NCI-H526 (cell line): ENCODE data around the gene CPZ.
A peak's percentile ranks its signal among the peaks of the same experiment; 100 is the strongest.

ENCODE experiments used
- DNase-seq, 2 experiments: peaks; one replicate each; lab custom pipeline; 2025; lab: John Stamatoyannopoulos, UW

Gene CPZ

GRCh38 chr4:8581094-8581861, 11.3 kb upstream of the CPZ start:
- no peak for DNase-seq

- DNase-seq = no peak
Observed at GRCh38 chr4:8582016-8582415, 10.5 kb upstream of the CPZ start.

GRCh38 chr4:8582436-8582835, 10.1 kb upstream of the CPZ start:
- DNase-seq = no peak

DNA sequence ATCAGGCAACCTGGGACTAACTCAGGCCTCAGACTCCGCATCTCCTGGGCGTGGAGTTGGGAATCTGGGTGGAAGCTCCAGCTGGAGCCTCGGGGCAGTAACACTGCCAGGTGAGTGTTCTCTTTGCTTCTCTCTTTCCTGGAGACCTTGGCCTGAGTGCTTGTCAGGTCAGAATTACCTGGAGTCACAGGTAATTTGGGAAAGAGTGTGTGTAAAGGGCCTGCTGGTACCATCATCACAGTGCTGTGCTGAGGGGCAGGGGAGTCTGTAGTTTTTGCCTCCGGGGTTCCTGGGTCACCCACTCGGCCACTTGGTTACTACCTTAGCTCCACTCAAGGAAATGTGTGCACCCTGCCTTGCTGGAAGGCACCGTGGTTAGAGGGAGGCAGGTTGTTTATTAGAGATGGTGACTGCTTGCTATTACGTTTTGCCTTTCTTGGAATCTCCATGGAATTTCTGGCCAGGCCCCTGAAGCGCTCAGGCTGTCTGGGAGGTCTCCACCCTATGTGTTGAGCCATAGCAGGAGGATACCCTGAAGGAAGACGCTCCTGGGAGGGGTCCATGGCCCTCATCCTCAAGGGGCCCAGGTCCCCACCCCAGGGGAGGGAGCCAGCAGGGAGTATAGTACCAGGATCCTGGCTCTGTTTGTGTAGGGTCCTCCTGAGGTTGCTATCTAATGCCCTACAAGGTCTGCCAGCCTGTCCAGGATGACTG, 9.5 kb upstream of the CPZ start:
- no peak for DNase-seq

GRCh38 chr4:8583655-8584025, 8.9 kb upstream of the CPZ start:
- no peak for DNase-seq

DNA sequence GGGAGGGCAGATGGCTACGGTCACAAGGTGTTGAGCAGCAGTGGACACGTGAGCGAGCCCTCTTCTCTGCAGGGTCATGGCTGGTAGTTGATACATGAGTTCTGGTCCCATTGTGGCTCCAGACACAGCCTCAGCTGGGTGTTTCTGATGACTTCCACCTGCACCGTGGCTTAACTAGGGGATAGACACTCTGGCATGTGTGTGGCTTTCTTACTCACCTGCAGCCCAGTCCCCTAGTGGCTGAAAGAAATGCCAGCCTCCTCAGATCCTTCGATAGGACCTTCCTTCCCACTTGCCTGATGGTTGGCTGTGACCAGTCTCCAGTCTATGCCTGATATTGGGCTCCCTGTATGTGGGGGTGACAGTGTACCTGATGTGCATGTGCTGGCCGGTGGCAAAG, 7.4 kb upstream of the CPZ start:
- DNase-seq = peak in 1 of 2 experiments; percentile 35

- no peak for DNase-seq
Observed at GRCh38 chr4:8585721-8586212, 6.8 kb upstream of the CPZ start.

DNA sequence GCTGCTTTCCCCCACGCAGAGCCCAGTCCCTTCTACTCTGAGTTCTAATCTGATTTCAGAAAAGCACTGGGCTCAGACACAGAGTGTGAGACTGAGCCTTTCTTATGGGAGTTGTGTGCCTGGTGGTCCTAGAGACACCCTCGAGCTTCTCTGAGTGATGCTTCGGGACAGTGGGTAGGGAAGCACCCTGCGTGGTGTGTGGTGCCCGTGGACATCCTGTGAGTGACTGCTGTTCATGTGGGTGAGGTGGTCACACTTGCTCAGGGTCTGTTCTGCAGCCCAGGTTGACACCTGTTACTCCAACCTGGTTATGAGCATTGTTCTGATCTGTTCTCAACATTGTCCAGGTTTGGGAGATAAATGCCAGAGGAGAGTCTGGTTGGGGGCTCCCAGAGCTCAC, 6.3 kb upstream of the CPZ start:
- no peak for DNase-seq

- peak in 1 of 2 experiments; percentile 66 for DNase-seq
Observed at GRCh38 chr4:8586671-8587468, 5.7 kb upstream of the CPZ start.

DNA sequence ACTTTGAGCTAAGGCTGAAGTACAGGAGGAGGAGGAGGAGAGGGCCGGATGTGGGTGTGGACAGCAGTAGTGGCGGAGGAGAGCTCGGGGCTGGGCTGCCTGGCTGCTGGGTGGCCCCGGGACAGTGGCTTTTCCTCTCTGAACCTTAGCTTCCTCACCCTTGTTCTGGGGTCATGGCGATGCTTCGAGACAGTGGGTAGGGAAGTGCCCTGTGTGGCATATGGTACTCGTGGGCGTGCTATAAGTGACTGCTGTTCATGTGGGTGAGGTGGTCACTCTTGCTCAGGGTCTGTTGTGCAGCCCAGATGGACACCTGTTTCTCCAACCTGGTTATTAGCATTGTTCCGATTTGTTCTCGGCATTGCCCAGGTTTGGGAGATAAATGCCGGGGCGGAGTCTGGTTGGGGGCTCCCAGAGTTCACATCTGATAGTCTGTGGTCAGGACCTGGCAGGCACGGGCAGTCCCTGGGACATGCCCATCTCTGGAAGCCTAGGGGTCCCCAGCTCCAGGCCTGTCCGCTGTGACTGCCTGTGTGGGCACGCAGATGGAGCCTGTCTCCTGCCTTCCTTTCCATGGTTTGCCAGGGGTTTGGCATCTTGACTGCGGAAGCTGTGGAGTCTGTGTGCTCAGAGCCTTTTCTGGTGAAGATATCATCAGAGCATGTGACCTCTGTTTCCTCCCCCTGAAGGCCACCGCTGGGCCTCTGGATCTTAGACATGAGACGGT, 4.9 kb upstream of the CPZ start:
- DNase-seq = no peak

GRCh38 chr4:8588196-8588470, 4.4 kb upstream of the CPZ start:
- no peak for DNase-seq

GRCh38 chr4:8589336-8589735, 3.2 kb upstream of the CPZ start:
- no peak for DNase-seq

DNA sequence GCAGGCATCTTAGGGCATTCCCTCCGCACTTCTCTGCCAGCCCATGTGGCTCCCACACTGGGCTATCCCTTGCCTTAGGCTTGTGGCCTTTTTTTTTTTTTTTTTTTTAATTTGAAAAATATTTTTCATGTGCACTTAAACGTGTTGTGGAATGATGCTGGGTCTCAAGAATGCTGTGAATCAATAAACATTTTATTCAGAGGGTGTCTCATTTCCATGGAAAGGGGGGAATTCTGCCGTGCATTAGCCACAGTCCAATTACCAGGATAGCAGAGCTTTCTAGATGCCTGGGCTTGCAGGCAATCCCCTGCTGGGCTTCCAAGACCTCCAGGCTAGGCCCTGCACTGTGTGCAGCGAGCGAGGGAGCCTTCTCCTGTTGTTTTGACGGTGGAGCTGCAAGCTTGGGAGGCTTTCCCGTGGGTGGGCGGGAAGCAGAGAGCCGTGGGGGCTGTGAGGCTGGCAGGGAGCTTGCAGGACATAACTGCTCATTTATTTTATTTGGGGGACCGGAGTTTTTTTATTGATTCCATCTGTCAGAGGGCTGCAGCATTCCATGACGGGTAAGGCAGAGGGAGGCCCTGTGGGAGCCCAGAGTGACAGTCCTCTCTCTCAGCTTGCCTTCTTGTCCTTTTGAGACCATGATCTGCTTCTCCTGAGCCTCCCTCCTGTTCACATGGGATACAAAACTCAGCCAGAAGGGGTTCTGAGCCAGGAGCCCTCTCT, 2.6 kb upstream of the CPZ start:
- DNase-seq = no peak

DNA sequence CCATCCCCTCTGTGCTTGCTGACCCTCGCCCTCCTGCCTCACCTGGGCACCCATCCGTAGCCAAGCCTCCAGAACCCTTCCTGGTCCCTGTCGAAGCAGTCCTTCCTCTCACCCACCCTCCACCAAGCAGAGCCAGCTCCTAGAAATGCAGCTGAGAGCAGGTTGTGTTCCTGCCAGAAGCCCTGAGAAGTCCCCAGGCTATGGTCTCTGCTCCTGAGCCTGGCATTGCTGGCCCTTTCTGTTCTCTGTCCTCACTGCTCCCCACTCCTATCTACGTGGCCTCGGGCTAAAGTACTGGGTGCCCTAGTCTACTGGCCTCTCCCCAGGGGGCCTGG, 2.1 kb upstream of the CPZ start:
- no peak for DNase-seq

GRCh38 chr4:8591114-8591513, 1.5 kb upstream of the CPZ start:
- DNase-seq = no peak

DNA sequence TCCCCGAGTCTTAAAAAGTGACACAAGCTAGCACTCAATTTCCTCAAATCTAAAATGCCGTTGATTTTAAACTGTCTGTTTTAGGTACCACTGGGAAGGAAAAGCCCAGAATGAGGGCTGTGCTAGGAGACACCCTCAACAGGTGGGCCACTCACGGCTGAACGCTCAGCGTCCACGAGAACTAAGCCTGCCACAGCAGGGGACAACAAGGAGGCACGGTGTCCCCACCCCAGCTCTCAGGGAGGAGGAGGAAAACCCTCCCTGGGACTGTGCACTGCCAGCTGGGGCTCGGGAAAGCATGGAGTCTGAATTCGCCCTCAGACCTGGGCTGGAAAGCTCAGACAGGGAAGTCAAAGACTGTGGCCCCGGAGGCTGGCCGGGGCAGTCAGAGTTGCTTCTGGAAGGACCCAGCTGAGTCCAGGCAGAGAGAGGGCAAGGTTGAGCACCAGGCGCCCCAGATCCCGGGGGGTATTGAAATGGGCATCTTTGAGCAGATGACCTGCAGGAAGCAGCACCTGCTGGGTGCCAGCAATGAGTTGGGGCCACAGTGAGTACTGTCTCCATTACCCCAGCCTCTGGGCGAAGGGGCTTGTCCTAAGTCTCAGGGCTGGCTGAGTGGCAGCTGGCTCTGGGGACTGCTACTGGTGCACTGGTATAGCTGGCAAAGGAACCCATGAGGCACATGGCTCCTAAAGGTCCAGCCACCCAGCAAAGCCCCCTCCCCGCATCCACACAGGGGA, 769 bp upstream of the CPZ start:
- no peak for DNase-seq

DNA sequence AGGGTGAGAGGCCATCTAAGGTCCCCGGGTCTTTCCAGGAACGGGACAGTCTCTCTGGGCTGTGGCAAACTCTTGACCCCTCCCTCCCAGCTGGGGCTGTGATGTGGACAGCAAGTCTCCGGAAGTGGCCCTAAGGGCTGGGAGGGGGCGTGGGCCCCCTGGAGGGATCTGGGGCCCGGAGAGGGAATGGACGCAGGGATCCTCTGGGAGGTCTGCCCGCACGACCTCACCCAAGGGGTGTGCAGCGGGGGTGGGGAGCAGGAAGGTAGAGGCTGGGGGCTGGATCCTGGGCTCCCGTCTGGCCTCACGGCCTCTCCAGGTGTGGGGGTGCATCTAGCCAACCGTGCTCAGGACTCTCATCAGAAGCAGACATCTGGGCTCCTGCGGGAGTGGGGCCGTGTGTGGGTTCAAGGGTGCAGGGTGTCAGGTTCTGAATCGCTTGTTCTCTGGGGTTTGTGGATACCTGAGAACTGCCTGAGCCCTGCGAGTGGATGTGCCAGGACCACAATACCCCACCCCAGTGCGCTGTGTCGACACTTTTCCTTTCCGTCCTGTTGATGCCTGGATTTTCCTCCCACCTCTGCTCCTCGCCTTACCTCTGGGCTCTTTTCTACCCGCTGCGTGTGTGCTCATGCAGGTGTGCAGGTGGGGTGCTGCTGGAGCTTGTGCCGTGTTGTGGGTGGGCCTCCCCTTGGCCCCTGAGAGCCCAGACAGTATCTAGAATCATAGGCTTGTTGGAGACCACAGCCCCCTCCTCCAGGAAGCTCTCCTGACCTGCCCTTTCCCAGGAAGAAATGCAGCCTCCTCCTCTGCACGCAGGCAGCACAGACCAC, 915 bp downstream of the CPZ start:
- no peak for DNase-seq

- peak; percentile 44 to 66 for DNase-seq
Observed at GRCh38 chr4:8594097-8595038, 1.8 kb downstream of the CPZ start.
